OCI-LY1 (cell line): ENCODE data around the gene PABPC1L.

Experiments
- EZH2 ChIP-seq: fragments of 200-600 bp; sonication (generic), shearing (Covaris generic); IDR thresholded peaks from 2 replicates; pipeline ENCODE4 v1.8.0; 2017; ENCODE audit warnings: borderline replicate concordance, mixed run types, mild to moderate bottlenecking, antibody characterized with exemption, low read length, moderate library complexity, mixed read lengths
- TF ChIP-seq, protein P1 (sequence below): fragments of 200-600 bp; sonication (generic), shearing (Covaris generic); IDR thresholded peaks from 2 replicates; pipeline ENCODE4 v1.5.1; 2017; ENCODE audit warnings: mild to moderate bottlenecking, antibody characterized with exemption, low read length, moderate library complexity, mixed read lengths

DNA sequence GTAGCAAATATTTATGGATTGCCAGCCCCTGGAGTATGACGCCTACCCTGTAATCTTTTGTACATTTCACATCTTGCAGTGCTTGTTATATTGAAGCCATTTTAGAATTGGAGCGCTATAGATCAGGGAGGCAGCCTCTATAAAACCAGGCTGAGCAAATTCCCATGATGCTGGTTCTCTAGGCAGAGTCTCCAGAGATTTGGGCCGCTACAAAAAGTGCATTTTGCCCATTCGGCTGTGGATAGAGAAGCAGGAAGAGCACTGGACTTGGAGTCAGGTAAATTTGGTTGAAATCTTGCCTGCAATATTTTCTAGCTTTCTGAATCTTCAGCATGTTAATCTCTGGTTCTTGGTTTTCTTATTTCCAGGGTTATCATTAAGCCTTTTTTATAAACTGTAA, 22.4 kb upstream of the PABPC1L start:
- TF ChIP-seq, protein P1, sequence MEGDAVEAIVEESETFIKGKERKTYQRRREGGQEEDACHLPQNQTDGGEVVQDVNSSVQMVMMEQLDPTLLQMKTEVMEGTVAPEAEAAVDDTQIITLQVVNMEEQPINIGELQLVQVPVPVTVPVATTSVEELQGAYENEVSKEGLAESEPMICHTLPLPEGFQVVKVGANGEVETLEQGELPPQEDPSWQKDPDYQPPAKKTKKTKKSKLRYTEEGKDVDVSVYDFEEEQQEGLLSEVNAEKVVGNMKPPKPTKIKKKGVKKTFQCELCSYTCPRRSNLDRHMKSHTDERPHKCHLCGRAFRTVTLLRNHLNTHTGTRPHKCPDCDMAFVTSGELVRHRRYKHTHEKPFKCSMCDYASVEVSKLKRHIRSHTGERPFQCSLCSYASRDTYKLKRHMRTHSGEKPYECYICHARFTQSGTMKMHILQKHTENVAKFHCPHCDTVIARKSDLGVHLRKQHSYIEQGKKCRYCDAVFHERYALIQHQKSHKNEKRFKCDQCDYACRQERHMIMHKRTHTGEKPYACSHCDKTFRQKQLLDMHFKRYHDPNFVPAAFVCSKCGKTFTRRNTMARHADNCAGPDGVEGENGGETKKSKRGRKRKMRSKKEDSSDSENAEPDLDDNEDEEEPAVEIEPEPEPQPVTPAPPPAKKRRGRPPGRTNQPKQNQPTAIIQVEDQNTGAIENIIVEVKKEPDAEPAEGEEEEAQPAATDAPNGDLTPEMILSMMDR = no peak
- no peak for TF ChIP-seq EZH2
